ENCODE data around the gene INPP5A.

INPP5A gene

GRCh38 chr10:132696728-132697577 lies 159.4 kb downstream of the INPP5A start:
- Histone ChIP-seq H3K36me3 (ENCODE audit: control insufficient read depth, insufficient read depth, low read length) (no peaks in the 10 kb centered on the region), H2AK5ac (ENCODE audit: low read length) (no peak overlapping the region), H3K4me2 (ENCODE audit: low read length) (no peak overlapping the region), H3K9ac (ENCODE audit: low read length) (no peak overlapping the region), H3K79me1 (ENCODE audit: low read length) (no peaks in the 10 kb centered on the region), H3K27ac (ENCODE audit: low read depth, low read length) (no peak overlapping the region), H3K56ac (ENCODE audit: low read length) (no peak overlapping the region), H3K4me1 (ENCODE audit: control insufficient read depth, low read depth, low read length) (no peaks in the 10 kb centered on the region), H3K23ac (ENCODE audit: low read length) (no peak overlapping the region), H3K4ac (ENCODE audit: low read depth, low read length) (no peak overlapping the region), H4K5ac (ENCODE audit: low read length) (no peak overlapping the region), H3K4me3 (ENCODE audit: low read length) (no peak overlapping the region), H2BK5ac (ENCODE audit: low read length) (no peak overlapping the region), H3K18ac (ENCODE audit: low read length) (no peak overlapping the region), H3K79me2 (ENCODE audit: control insufficient read depth, insufficient read depth, low read length) (no peaks in the 10 kb centered on the region), H4K8ac (ENCODE audit: low read depth, low read length) (no peak overlapping the region), H3K27me3 (ENCODE audit: insufficient read depth, low read length, poor library complexity) (no peaks in the 10 kb centered on the region), H2BK15ac (replicated peaks; ENCODE audit: low read depth) (no peak overlapping the region), H2BK120ac (ENCODE audit: low read depth, low read length) (no peak overlapping the region)
- no CpG with 5 or more reads among the region's 13 CpGs for WGBS (ENCODE audit: extremely low coverage, insufficient coverage, low lambda C conversion rate)
- DNase-seq, result no peak

- Histone ChIP-seq H4K8ac (ENCODE audit: low read depth, low read length) (no peak overlapping the region), H3K27ac (ENCODE audit: low read depth, low read length) (no peak overlapping the region), H2BK120ac (ENCODE audit: low read depth, low read length) (no peak overlapping the region), H3K23ac (ENCODE audit: low read length) (no peak overlapping the region), H2BK5ac (ENCODE audit: low read length) (no peak overlapping the region), H3K18ac (ENCODE audit: low read length) (no peak overlapping the region), H2AK5ac (ENCODE audit: low read length) (no peak overlapping the region), H3K9ac (ENCODE audit: low read length) (no peak overlapping the region), H3K4me2 (ENCODE audit: low read length) (no peak overlapping the region), H3K79me2 (ENCODE audit: control insufficient read depth, insufficient read depth, low read length) (no peaks in the 10 kb centered on the region), H3K4me3 (ENCODE audit: low read length) (no peak overlapping the region), H3K4ac (ENCODE audit: low read depth, low read length) (no peak overlapping the region), H4K5ac (ENCODE audit: low read length) (no peak overlapping the region), H3K27me3 (ENCODE audit: insufficient read depth, low read length, poor library complexity) (no peaks in the 10 kb centered on the region), H3K36me3 (ENCODE audit: control insufficient read depth, insufficient read depth, low read length) (no peaks in the 10 kb centered on the region), H3K56ac (ENCODE audit: low read length) (no peak overlapping the region), H2BK15ac (replicated peaks; ENCODE audit: low read depth) (no peak overlapping the region), H3K4me1 (ENCODE audit: control insufficient read depth, low read depth, low read length) (no peaks in the 10 kb centered on the region), H3K79me1 (ENCODE audit: low read length) (no peaks in the 10 kb centered on the region)
- DNase-seq, result no peak
- WGBS (ENCODE audit: extremely low coverage, insufficient coverage, low lambda C conversion rate), result no CpG with 5 or more reads among the region's 21 CpGs
Observed at GRCh38 chr10:132697578-132698200, 160.1 kb downstream of the INPP5A start.

DNA sequence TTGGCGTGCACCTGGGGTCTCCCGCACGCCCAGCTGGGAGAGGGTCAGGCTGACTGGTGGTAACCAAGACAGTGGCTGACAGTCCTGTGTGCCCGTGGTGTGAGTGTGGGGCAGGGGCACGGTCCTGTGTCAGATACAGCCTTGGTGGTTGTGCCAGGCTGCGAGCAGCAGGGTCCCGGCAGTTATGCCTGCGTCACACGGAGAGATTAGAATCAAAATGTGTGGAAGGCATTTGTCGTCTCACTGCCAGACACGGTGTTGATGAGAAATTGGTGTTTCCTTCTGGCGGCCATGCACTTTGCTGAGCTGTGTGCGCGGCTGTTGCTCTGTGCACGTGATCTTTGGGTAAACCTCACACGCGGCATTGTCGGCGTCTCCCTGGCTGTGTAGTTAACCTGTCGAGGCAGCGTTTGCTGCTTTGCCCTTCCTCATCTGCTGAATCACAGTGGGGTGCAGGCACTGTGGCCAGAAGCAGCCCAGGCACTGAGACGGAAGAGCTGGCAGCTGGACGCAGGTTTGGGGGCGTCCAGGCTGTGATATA lies 160.7 kb downstream of the INPP5A start:
- Histone ChIP-seq H3K23ac (ENCODE audit: low read length) (no peak overlapping the region), H3K79me2 (ENCODE audit: control insufficient read depth, insufficient read depth, low read length) (no peaks in the 10 kb centered on the region), H4K8ac (ENCODE audit: low read depth, low read length) (no peak overlapping the region), H3K4me1 (ENCODE audit: control insufficient read depth, low read depth, low read length) (no peaks in the 10 kb centered on the region), H3K9ac (ENCODE audit: low read length) (no peak overlapping the region), H2BK120ac (ENCODE audit: low read depth, low read length) (no peak overlapping the region), H2BK5ac (ENCODE audit: low read length) (no peak overlapping the region), H3K27me3 (ENCODE audit: insufficient read depth, low read length, poor library complexity) (no peaks in the 10 kb centered on the region), H4K5ac (ENCODE audit: low read length) (no peak overlapping the region), H3K56ac (ENCODE audit: low read length) (no peak overlapping the region), H2AK5ac (ENCODE audit: low read length) (no peak overlapping the region), H2BK15ac (replicated peaks; ENCODE audit: low read depth) (no peak overlapping the region), H3K18ac (ENCODE audit: low read length) (no peak overlapping the region), H3K4me3 (ENCODE audit: low read length) (no peak overlapping the region), H3K79me1 (ENCODE audit: low read length) (no peaks in the 10 kb centered on the region), H3K4me2 (ENCODE audit: low read length) (no peak overlapping the region), H3K36me3 (ENCODE audit: control insufficient read depth, insufficient read depth, low read length) (no peaks in the 10 kb centered on the region), H3K27ac (ENCODE audit: low read depth, low read length) (no peak overlapping the region), H3K4ac (ENCODE audit: low read depth, low read length) (no peak overlapping the region)
- DNase-seq, result no peak
- WGBS (ENCODE audit: extremely low coverage, insufficient coverage, low lambda C conversion rate), result no CpG with 5 or more reads among the region's 24 CpGs

DNA sequence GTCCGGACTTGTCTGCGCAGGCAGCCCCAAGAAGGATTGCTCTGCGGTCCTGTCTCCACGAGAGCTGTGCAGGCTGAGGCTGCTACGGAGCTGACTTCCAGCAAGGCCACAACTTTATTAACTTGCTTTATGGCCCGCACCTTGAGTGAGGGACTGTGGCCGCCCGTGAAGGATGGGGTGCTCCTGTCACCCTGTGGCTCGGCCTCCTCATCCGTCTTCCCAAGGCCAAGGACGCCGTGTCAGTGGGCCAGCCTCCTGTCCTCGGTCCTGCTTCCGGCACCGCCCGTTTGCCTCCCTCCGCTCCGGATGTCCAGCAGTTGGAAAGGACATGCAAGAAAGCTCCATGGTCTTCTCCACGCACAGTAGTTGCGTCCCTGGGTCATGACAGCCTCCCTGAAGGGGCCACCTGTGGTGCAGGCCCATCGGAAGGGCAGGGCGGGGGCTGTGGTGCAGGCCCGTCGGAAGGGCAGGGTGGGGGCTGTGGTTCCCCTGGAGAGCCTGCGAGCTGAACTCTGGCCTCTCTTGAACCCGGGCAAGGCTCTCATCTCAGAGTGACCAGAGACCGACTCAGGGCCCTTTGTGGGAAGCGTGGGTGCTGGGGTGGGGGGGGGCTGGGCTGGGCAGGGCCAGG lies 161.3 kb downstream of the INPP5A start:
- no peaks in the 10 kb centered on the region for H3K27me3 ChIP-seq (ENCODE audit: insufficient read depth, low read length, poor library complexity)
- no peak overlapping the region for H2BK120ac ChIP-seq (ENCODE audit: low read depth, low read length)
- no peaks in the 10 kb centered on the region for H3K36me3 ChIP-seq (ENCODE audit: control insufficient read depth, insufficient read depth, low read length)
- H3K4me1 ChIP-seq (ENCODE audit: control insufficient read depth, low read depth, low read length), result no peaks in the 10 kb centered on the region
- H3K4ac ChIP-seq (ENCODE audit: low read depth, low read length), result no peak overlapping the region
- H2BK5ac ChIP-seq (ENCODE audit: low read length), result no peak overlapping the region
- no peak overlapping the region for H3K27ac ChIP-seq (ENCODE audit: low read depth, low read length)
- no peak overlapping the region for H2AK5ac ChIP-seq (ENCODE audit: low read length)
- H4K8ac ChIP-seq (ENCODE audit: low read depth, low read length), result no peak overlapping the region
- H3K56ac ChIP-seq (ENCODE audit: low read length), result no peak overlapping the region
- H3K79me1 ChIP-seq (ENCODE audit: low read length), result no peaks in the 10 kb centered on the region
- no peak overlapping the region for H2BK15ac ChIP-seq (replicated peaks; ENCODE audit: low read depth)
- whole genome bisulfite sequencing (ENCODE audit: extremely low coverage, insufficient coverage, low lambda C conversion rate), result no CpG with 5 or more reads among the region's 28 CpGs
- no peak overlapping the region for H3K23ac ChIP-seq (ENCODE audit: low read length)
- H3K18ac ChIP-seq (ENCODE audit: low read length), result no peak overlapping the region
- no peak overlapping the region for H4K5ac ChIP-seq (ENCODE audit: low read length)
- no peak overlapping the region for H3K4me3 ChIP-seq (ENCODE audit: low read length)
- DNase-seq, result no peak
- H3K4me2 ChIP-seq (ENCODE audit: low read length), result no peak overlapping the region
- no peak overlapping the region for H3K9ac ChIP-seq (ENCODE audit: low read length)
- H3K79me2 ChIP-seq (ENCODE audit: control insufficient read depth, insufficient read depth, low read length), result no peaks in the 10 kb centered on the region

DNA sequence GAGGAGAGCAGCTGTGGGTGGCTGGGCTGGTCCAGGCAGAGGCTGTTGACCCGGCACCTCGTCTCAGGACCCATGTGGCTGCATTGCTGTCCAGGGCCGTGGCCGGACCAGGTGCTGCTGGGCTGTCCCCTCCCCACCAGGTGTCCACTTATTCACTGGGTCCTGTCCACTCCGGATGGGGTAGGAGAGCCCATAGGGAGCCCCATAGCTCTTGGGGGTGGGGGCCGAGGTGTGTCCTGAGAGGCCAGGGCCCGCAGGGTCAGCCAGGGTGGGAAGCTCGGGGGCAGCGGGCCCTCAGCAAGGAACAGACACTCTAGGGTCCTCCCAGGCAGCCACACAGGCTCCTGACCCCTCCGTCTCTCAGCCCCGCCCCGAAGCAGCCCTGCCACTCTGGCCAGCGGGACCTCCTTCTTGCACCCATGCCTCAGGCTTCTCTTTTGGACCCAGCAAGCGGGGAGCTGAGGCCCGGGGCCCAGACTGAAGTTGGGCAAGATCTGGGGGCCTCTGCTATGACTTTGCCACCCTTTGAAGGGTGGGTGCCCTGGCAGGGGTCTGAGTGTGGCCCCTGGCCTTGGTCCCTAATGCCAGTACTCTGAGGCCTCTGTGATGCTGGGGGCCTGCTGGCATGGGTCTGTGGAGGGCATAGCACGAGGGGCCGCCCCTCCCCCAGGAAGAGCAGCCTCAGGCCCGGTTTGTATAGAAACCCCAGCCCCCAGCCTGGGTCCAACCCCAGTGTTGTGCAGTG lies 162.0 kb downstream of the INPP5A start:
- Histone ChIP-seq H3K23ac (ENCODE audit: low read length) (no peak overlapping the region), H3K27ac (ENCODE audit: low read depth, low read length) (no peak overlapping the region), H3K27me3 (ENCODE audit: insufficient read depth, low read length, poor library complexity) (no peaks in the 10 kb centered on the region), H2BK5ac (ENCODE audit: low read length) (no peak overlapping the region), H3K4me1 (ENCODE audit: control insufficient read depth, low read depth, low read length) (no peaks in the 10 kb centered on the region), H3K4me3 (ENCODE audit: low read length) (no peak overlapping the region), H3K4me2 (ENCODE audit: low read length) (no peak overlapping the region), H2AK5ac (ENCODE audit: low read length) (no peak overlapping the region), H4K5ac (ENCODE audit: low read length) (no peak overlapping the region), H2BK120ac (ENCODE audit: low read depth, low read length) (no peak overlapping the region), H3K79me2 (ENCODE audit: control insufficient read depth, insufficient read depth, low read length) (no peaks in the 10 kb centered on the region), H3K56ac (ENCODE audit: low read length) (no peak overlapping the region), H3K4ac (ENCODE audit: low read depth, low read length) (no peak overlapping the region), H3K79me1 (ENCODE audit: low read length) (no peaks in the 10 kb centered on the region), H3K36me3 (ENCODE audit: control insufficient read depth, insufficient read depth, low read length) (no peaks in the 10 kb centered on the region), H3K9ac (ENCODE audit: low read length) (no peak overlapping the region), H4K8ac (ENCODE audit: low read depth, low read length) (no peak overlapping the region), H3K18ac (ENCODE audit: low read length) (no peak overlapping the region), H2BK15ac (replicated peaks; ENCODE audit: low read depth) (no peak overlapping the region)
- no peak for DNase-seq
- no CpG with 5 or more reads among the region's 18 CpGs for WGBS (ENCODE audit: extremely low coverage, insufficient coverage, low lambda C conversion rate)

All from mesendoderm (in vitro differentiated cells).